SW480 (cell line): ENCODE results near the gene BANP.
"Not testable (repeated sequence)": the region's sequence is repeated elsewhere in the genome, so short reads cannot be mapped to it uniquely, and the experiment has no call there.

Source experiments
- DNase-seq: peaks from one replicate; pipeline ENCODE4 v3.0.0-alpha.2; 2016; ENCODE audit warnings: low spot score

The BANP gene

GRCh38 chr16:87968541-87968940 lies 17.3 kb downstream of the BANP start:
- no peak for DNase-seq

GRCh38 chr16:87970186-87970585 lies 19.0 kb downstream of the BANP start:
- DNase-seq: no peak

GRCh38 chr16:87971933-87972332 lies 20.7 kb downstream of the BANP start:
- no peak for DNase-seq

- no peak for DNase-seq
These were observed 22.5 kb downstream of the BANP start for GRCh38 chr16:87973717-87974116.

- DNase-seq: no peak
These were observed 22.9 kb downstream of the BANP start for GRCh38 chr16:87974178-87974577.

- no peak for DNase-seq
These were observed 25.4 kb downstream of the BANP start for GRCh38 chr16:87976665-87977064.

- DNase-seq: no peak
These were observed 26.9 kb downstream of the BANP start for GRCh38 chr16:87978127-87978526.

- no peak for DNase-seq
These were observed 28.1 kb downstream of the BANP start for GRCh38 chr16:87979352-87979751.

GRCh38 chr16:87979911-87980630 lies 28.8 kb downstream of the BANP start:
- not testable (repeated sequence) for DNase-seq

- DNase-seq: not testable (repeated sequence)
These were observed 30.1 kb downstream of the BANP start for GRCh38 chr16:87981376-87981775.

- no peak for DNase-seq
These were observed 31.4 kb downstream of the BANP start for GRCh38 chr16:87982581-87983041.

- DNase-seq: not testable (repeated sequence)
These were observed 32.0 kb downstream of the BANP start for GRCh38 chr16:87983072-87983736.

- not testable (repeated sequence) for DNase-seq
These were observed 32.5 kb downstream of the BANP start for GRCh38 chr16:87983737-87984097.

GRCh38 chr16:87984180-87984579 lies 32.9 kb downstream of the BANP start:
- DNase-seq: not testable (repeated sequence)

- no peak for DNase-seq
These were observed 33.5 kb downstream of the BANP start for GRCh38 chr16:87984632-87985267.

GRCh38 chr16:87985493-87985892 lies 34.3 kb downstream of the BANP start:
- not testable (repeated sequence) for DNase-seq

- not testable (repeated sequence) for DNase-seq
These were observed 35.2 kb downstream of the BANP start for GRCh38 chr16:87986361-87986849.

- not testable (repeated sequence) for DNase-seq
These were observed 37.4 kb downstream of the BANP start for GRCh38 chr16:87988596-87988995.

- DNase-seq: not testable (repeated sequence)
These were observed 39.0 kb downstream of the BANP start for GRCh38 chr16:87990254-87990653.

- DNase-seq: not testable (repeated sequence)
These were observed 40.9 kb downstream of the BANP start for GRCh38 chr16:87992142-87992541.

- DNase-seq: no peak
These were observed 42.7 kb downstream of the BANP start for GRCh38 chr16:87993901-87994300.

GRCh38 chr16:87995644-87996043 lies 44.4 kb downstream of the BANP start:
- no peak for DNase-seq
